SK-N-SH (cell line): ENCODE results near the gene ZNF184. TPM values are rescaled to one million over a fixed set of nuclear protein-coding genes. Genes with fewer than 3 reads are reported as not detected.
A peak's percentile ranks its signal among the peaks of the same experiment; 100 is the strongest.

Experiments
- CTCF ChIA-PET: fragments of 300-600, 350-600 bp; formaldehyde crosslinking; extraction: SDS; loops from one replicate; lab custom pipeline; 2021; lab: Yijun Ruan, JAX
- POLR2A ChIA-PET: fragments of 350-600 bp; sonication (Branson Sonifier 250); formaldehyde crosslinking; extraction: SDS; loops from one replicate; lab custom pipeline; 2020; ENCODE audit warnings: antibody characterized with exemption, inconsistent platforms; lab: Yijun Ruan, JAX
- DNase-seq: peaks from one replicate; pipeline ENCODE4 v3.0.0; 2012
- H2AFZ ChIP-seq: fragments of 200-600 bp; sonication (generic); 2 replicates; pipeline ENCODE4 v1.8.1; 2016; ENCODE audit warnings: antibody characterized with exemption, mild to moderate bottlenecking, low read depth
- H3F3A ChIP-seq: fragments of 200-600 bp; sonication (generic); replicated peaks from 2 replicates; pipeline ENCODE3; 2016; ENCODE audit warnings: antibody characterized with exemption, mild to moderate bottlenecking; ENCODE audit not compliant: insufficient read depth
- H3K27ac ChIP-seq, 2 experiments: fragments of 200-500 bp in 1 of 2; fragments of 200-600 bp in 1 of 2; sonication (Bioruptor generic) in 1 of 2; sonication (generic), shearing (Covaris generic) in 1 of 2; 2 replicates each; pipeline versions ENCODE4 v1.5.1 to v1.6.1; 2014 to 2016; ENCODE audit warnings: low read depth in 2 of 2, inconsistent platforms in 1 of 2, low read length in 1 of 2, mild to moderate bottlenecking in 1 of 2, mixed read lengths in 1 of 2
- H3K27me3 ChIP-seq: fragments of 200-600 bp; sonication (generic), shearing (Covaris generic); 2 replicates; pipeline ENCODE4 v1.6.1; 2016; ENCODE audit warnings: mixed run types; ENCODE audit not compliant: insufficient read depth
- H3K36me3 ChIP-seq, 2 experiments: fragments of 200-500 bp in 1 of 2; fragments of 200-600 bp in 1 of 2; sonication (Bioruptor generic) in 1 of 2; sonication (generic) in 1 of 2; replicated peaks in 1 of 2; 2 replicates each; pipeline versions ENCODE3 to v1.5.1; 2014 to 2016; ENCODE audit warnings: low read length in 1 of 2, mild to moderate bottlenecking in 1 of 2; ENCODE audit not compliant: insufficient read depth in 2 of 2, control insufficient read depth in 1 of 2
- H3K4me1 ChIP-seq, 2 experiments: fragments of 200-500 bp in 1 of 2; fragments of 200-600 bp in 1 of 2; sonication (Bioruptor generic) in 1 of 2; sonication (generic), shearing (Covaris generic) in 1 of 2; 2 replicates each; pipeline versions ENCODE4 v1.5.1 to v1.6.1; 2014 to 2016; ENCODE audit warnings: low read depth in 1 of 2, low read length in 1 of 2, mixed run types in 1 of 2; ENCODE audit not compliant: insufficient read depth in 2 of 2, control insufficient read depth in 1 of 2
- H3K4me2 ChIP-seq: fragments of 200-600 bp; sonication (generic), shearing (Covaris generic); 2 replicates; pipeline ENCODE4 v1.6.1; 2017; ENCODE audit warnings: mixed run types
- H3K4me3 ChIP-seq, 2 experiments: fragments of 200-500 bp in 1 of 2; fragments of 200-600 bp in 1 of 2; sonication (Bioruptor generic) in 1 of 2; sonication (generic), shearing (Covaris generic) in 1 of 2; 2 replicates each; pipeline versions ENCODE4 v1.5.1 to v1.8.1; 2014 to 2016; ENCODE audit warnings: low read depth in 2 of 2, inconsistent platforms in 1 of 2, low read length in 1 of 2, mild to moderate bottlenecking in 1 of 2, mixed read lengths in 1 of 2, moderate library complexity in 1 of 2
- H3K79me2 ChIP-seq: fragments of 200-600 bp; sonication (generic); 2 replicates; pipeline ENCODE4 v1.8.1; 2017; ENCODE audit warnings: mild to moderate bottlenecking; ENCODE audit not compliant: insufficient read depth
- H3K9ac ChIP-seq: fragments of 200-600 bp; sonication (generic); 2 replicates; pipeline ENCODE4 v1.6.1; 2017; ENCODE audit warnings: mixed run types
- H3K9me2 ChIP-seq: fragments of 200-600 bp; sonication (generic); 2 replicates; pipeline ENCODE4 v1.6.1; 2017; ENCODE audit warnings: mixed run types
- H3K9me3 ChIP-seq: fragments of 200-600 bp; sonication (generic); 2 replicates; pipeline ENCODE4 v1.6.1; 2017; ENCODE audit warnings: mixed run types, mild to moderate bottlenecking, moderate library complexity
- H4K20me1 ChIP-seq: fragments of 200-600 bp; sonication (generic); 2 replicates; pipeline ENCODE4 v1.6.1; 2017; ENCODE audit warnings: mild to moderate bottlenecking, mixed run types; ENCODE audit not compliant: insufficient read depth
- CHD2 ChIP-seq: fragments of 150-350 bp; IDR thresholded peaks from 2 replicates; pipeline ENCODE4 v1.6.1; 2018; ENCODE audit warnings: low read length; ENCODE audit not compliant: partially characterized antibody
- EP300 ChIP-seq, 2 experiments: IDR thresholded peaks; 2 replicates each; pipeline versions ENCODE4 v1.4.0 to v1.6.1; 2012; ENCODE audit warnings: borderline replicate concordance in 1 of 2, low read depth in 1 of 2, low read length in 1 of 2
- FOSL2 ChIP-seq: IDR thresholded peaks from 2 replicates; pipeline ENCODE4 v1.4.0; 2012; ENCODE audit warnings: low read depth, mild to moderate bottlenecking, moderate library complexity, borderline replicate concordance
- GABPA ChIP-seq: IDR thresholded peaks from 2 replicates; pipeline ENCODE4 v1.4.0; 2012; ENCODE audit warnings: low read depth, mild to moderate bottlenecking
- JUND ChIP-seq: IDR thresholded peaks from 2 replicates; pipeline ENCODE4 v1.4.0; 2012
- MEF2A ChIP-seq: IDR thresholded peaks from 2 replicates; pipeline ENCODE4 v1.4.0; 2012; ENCODE audit warnings: low read depth, borderline replicate concordance
- RAD21 ChIP-seq: IDR thresholded peaks from 2 replicates; pipeline ENCODE4 v1.6.1; 2012; ENCODE audit warnings: mild to moderate bottlenecking, low read length
- RCOR1 ChIP-seq: fragments of 150-350 bp; IDR thresholded peaks from 2 replicates; pipeline ENCODE4 v1.6.1; 2017; ENCODE audit warnings: antibody characterized with exemption, low read length
- RFX5 ChIP-seq: IDR thresholded peaks from 2 replicates; pipeline ENCODE4 v1.6.1; 2012; ENCODE audit warnings: mild to moderate bottlenecking, improper control_type of control experiment, low read length
- TCF12 ChIP-seq: IDR thresholded peaks from 2 replicates; pipeline ENCODE4 v1.4.0; 2012
- YY1 ChIP-seq: IDR thresholded peaks from 2 replicates; pipeline ENCODE4 v1.4.0; 2012; ENCODE audit warnings: low read depth, mild to moderate bottlenecking
- WGBS: methylation state at CpG from one replicate; pipeline ENCODE4 v1.1.6; 2017; ENCODE audit warnings: low lambda C conversion rate; 5-methylcytosine and 5-hydroxymethylcytosine counted together
- polyA plus RNA-seq, 3 experiments: library from polyadenylated mRNA; depleted of rRNA; stranded (reverse); fragments of >200 nt; gene quantifications; 2 replicates each; pipeline ENCODE4 v1.2.3, GENCODE V29; 2012
- TF ChIP-seq, protein P1 (sequence below): fragments of 200-600 bp; sonication (generic); IDR thresholded peaks from 2 replicates; pipeline ENCODE4 v1.6.1; 2017; ENCODE audit warnings: antibody characterized with exemption, mild to moderate bottlenecking, moderate library complexity
- TF ChIP-seq, protein P2 (sequence below): IDR thresholded peaks from 2 replicates; pipeline ENCODE4 v1.4.0; 2012; ENCODE audit warnings: low read depth, borderline replicate concordance
- TF ChIP-seq, protein P3 (sequence below): fragments of 150-350 bp; IDR thresholded peaks from 2 replicates; pipeline ENCODE4 v1.6.1; 2017; ENCODE audit warnings: antibody characterized with exemption, low read length, low read depth, borderline replicate concordance

ZNF184 gene
- polyA plus RNA-seq, 1 of the 3 experiments (the other 2 are of a cell fraction): 1.6 TPM

DNA sequence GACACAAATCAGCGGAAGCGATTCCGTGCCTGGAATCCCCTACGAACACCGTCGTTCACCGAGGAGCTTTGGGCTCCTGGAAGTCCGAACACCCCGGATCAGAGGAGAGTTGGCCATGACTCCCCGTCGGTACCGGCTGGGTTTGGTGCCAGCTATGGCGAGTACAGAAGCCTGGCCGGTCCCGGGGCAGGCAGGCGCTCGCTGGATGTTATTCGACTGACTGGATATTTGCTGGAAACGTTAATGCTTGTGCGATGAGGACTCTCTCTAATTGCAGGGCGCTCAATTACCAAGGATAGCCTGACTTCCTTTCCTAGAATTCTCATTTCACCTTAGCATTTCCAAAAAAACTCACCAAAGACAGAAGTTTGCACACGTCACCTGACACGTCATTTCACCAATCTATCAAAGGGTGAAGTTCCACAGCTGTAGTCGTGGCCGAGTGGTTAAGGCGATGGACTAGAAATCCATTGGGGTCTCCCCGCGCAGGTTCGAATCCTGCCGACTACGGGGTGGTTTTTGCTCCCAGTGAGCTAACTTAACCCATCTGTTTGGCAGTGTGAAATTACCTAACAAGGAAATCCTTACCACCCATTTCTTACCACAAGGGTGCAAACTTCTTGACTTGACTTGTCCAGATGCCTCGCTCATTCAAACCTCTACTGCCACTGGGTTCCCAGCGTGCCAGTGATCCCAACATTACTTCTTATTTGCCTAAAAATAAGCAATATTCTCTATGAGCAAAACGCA, 22.7 kb upstream of the ZNF184 start (continued):
- TF ChIP-seq, protein P1, sequence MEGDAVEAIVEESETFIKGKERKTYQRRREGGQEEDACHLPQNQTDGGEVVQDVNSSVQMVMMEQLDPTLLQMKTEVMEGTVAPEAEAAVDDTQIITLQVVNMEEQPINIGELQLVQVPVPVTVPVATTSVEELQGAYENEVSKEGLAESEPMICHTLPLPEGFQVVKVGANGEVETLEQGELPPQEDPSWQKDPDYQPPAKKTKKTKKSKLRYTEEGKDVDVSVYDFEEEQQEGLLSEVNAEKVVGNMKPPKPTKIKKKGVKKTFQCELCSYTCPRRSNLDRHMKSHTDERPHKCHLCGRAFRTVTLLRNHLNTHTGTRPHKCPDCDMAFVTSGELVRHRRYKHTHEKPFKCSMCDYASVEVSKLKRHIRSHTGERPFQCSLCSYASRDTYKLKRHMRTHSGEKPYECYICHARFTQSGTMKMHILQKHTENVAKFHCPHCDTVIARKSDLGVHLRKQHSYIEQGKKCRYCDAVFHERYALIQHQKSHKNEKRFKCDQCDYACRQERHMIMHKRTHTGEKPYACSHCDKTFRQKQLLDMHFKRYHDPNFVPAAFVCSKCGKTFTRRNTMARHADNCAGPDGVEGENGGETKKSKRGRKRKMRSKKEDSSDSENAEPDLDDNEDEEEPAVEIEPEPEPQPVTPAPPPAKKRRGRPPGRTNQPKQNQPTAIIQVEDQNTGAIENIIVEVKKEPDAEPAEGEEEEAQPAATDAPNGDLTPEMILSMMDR: no peak; the same call in 1 of the 2 replicates
- TF ChIP-seq RCOR1 (0 out of 2 replicates have a peak, but pooled peaks have one; percentile 13), RFX5 (no peak), GABPA (no peak), EP300 (IDR thresholded peaks at IDR 0.05; ENCODE audit: borderline replicate concordance in 1 of 2, low read depth in 1 of 2, low read length in 1 of 2) (no peak), TCF12 (0 out of 2 replicates have a peak, but pooled peaks have one; percentile 35), CHD2 (no peak), FOSL2 (peak; percentile 17; the same call in 1 of the 2 replicates), YY1 (no peak), JUND (no peak)
- TF ChIP-seq, protein P2, sequence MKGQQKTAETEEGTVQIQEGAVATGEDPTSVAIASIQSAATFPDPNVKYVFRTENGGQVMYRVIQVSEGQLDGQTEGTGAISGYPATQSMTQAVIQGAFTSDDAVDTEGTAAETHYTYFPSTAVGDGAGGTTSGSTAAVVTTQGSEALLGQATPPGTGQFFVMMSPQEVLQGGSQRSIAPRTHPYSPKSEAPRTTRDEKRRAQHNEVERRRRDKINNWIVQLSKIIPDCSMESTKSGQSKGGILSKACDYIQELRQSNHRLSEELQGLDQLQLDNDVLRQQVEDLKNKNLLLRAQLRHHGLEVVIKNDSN: no peak

DNA sequence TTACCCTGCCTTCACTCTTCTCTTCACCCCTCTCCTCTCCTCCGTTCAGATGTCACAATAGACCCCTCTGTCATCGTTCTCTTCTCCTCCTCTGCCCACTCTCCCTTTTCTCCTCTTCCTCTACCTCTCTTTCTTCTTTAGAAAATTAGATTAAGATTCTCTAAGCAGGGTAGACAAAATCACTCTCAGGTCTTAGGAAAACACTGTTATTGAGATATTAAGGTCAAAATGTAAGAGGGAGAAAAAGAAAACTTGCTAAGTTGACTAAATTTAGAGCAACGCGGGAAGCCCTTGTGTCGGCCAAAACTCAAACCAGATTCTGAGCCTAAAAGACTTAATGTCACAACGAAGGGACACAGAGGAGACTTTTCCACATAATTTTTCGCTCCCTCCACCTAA, 22.1 kb upstream of the ZNF184 start:
- POLR2A ChIA-PET: no interaction called here
- WGBS: 6% methylated on average over 7 of the region's 7 CpGs

More for the DNA sequence above, 22.1 kb upstream of the ZNF184 start:
- Histone ChIP-seq H3K9ac (no peak overlapping the region), H4K20me1 (no peaks in the 10 kb centered on the region), H3K9me3 (no peaks in the 10 kb centered on the region), H3K4me2 (peak overlapping the region; percentile 77), H3K9me2 (no peaks in the 10 kb centered on the region), H3K4me3 (peak overlapping the region; percentile 53 to 59), H3K4me1 (peaks cover 0 to 3% of the 10 kb centered on the region in 2 experiments; a peak in 1 of 4 replicates), H3K79me2 (no peaks in the 10 kb centered on the region), H3F3A (peaks cover 2% of the 10 kb centered on the region), H3K27ac (no peak overlapping the region), H3K27me3 (peaks cover 31% of the 10 kb centered on the region), H3K36me3 (no peaks in the 10 kb centered on the region), H2AFZ (peak overlapping the region; percentile 71; the same call in 1 of the 2 replicates)
- TF ChIP-seq, protein P3, sequence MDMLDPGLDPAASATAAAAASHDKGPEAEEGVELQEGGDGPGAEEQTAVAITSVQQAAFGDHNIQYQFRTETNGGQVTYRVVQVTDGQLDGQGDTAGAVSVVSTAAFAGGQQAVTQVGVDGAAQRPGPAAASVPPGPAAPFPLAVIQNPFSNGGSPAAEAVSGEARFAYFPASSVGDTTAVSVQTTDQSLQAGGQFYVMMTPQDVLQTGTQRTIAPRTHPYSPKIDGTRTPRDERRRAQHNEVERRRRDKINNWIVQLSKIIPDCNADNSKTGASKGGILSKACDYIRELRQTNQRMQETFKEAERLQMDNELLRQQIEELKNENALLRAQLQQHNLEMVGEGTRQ: no peak
- TF ChIP-seq MEF2A: no peak
- TF ChIP-seq, protein P2: no peak
- TF ChIP-seq RAD21: no peak
- TF ChIP-seq RFX5: no peak
- no peak for TF ChIP-seq YY1
- no peak for TF ChIP-seq FOSL2
- no peak for DNase-seq
- CTCF ChIA-PET: no interaction called here
